Measurements from ENCODE around the gene NKG7. TPM values are rescaled to one million over a fixed set of nuclear protein-coding genes. Genes with fewer than 3 reads are reported as not detected.
A peak's percentile ranks its signal among the peaks of the same experiment; 100 is the strongest.

NKG7 gene
- total RNA-seq, 1 experiment from 2014 or later = not detected

- DNase-seq (ENCODE audit: low read depth) = peak; percentile 37
Observed at GRCh38 chr19:51364200-51365106, 8.0 kb downstream of the NKG7 start.

GRCh38 chr19:51361239-51361638 is 11.2 kb downstream of the NKG7 start:
- no peak for DNase-seq (ENCODE audit: low read depth)

- DNase-seq (ENCODE audit: low read depth) = peak; percentile 72
Observed at GRCh38 chr19:51359294-51359693, 13.2 kb downstream of the NKG7 start.

- no peak for DNase-seq (ENCODE audit: low read depth)
Observed at GRCh38 chr19:51357952-51358351, 14.5 kb downstream of the NKG7 start.

GRCh38 chr19:51356159-51356801 is 16.2 kb downstream of the NKG7 start:
- DNase-seq (ENCODE audit: low read depth) = no peak

GRCh38 chr19:51354742-51355148 is 17.7 kb downstream of the NKG7 start:
- DNase-seq (ENCODE audit: low read depth) = no peak

GRCh38 chr19:51354103-51354741 is 18.2 kb downstream of the NKG7 start:
- no peak for DNase-seq (ENCODE audit: low read depth)

- DNase-seq (ENCODE audit: low read depth) = no peak
Observed at GRCh38 chr19:51352783-51353360, 19.6 kb downstream of the NKG7 start.

- DNase-seq (ENCODE audit: low read depth) = no peak
Observed at GRCh38 chr19:51351266-51351990, 21.0 kb downstream of the NKG7 start.

- no peak for DNase-seq (ENCODE audit: low read depth)
Observed at GRCh38 chr19:51347209-51347928, 25.1 kb downstream of the NKG7 start.

GRCh38 chr19:51346742-51347141 is 25.7 kb downstream of the NKG7 start:
- DNase-seq (ENCODE audit: low read depth) = no peak

GRCh38 chr19:51345076-51345620 is 27.3 kb downstream of the NKG7 start:
- no peak for DNase-seq (ENCODE audit: low read depth)

- no peak for DNase-seq (ENCODE audit: low read depth)
Observed at GRCh38 chr19:51342631-51343569, 29.6 kb downstream of the NKG7 start.

- DNase-seq (ENCODE audit: low read depth) = no peak
Observed at GRCh38 chr19:51341976-51342580, 30.4 kb downstream of the NKG7 start, which contains the start of gene VSIG10L. TSS of gene VSIG10L (minus strand) at chr19:51342139. CDS start at chr19:51342124, 15 bp downstream.

- DNase-seq (ENCODE audit: low read depth) = no peak
Observed at GRCh38 chr19:51341066-51341465, 31.4 kb downstream of the NKG7 start.

- peak; percentile 98 for DNase-seq (ENCODE audit: low read depth)
Observed at GRCh38 chr19:51339687-51340656, 32.5 kb downstream of the NKG7 start.

- DNase-seq (ENCODE audit: low read depth) = no peak
Observed at GRCh38 chr19:51339313-51339686, 33.2 kb downstream of the NKG7 start.

Measured in Daoy (cell line).